ENCODE results near the gene SFMBT2. TPM values are rescaled to one million over a fixed set of nuclear protein-coding genes. Genes with fewer than 3 reads are reported as not detected.
A peak's percentile ranks its signal among the peaks of the same experiment; 100 is the strongest.

Gene SFMBT2
- total and polyA plus RNA-seq, 4 donors: 15.3 to 23.8 (median 17.1) TPM

GRCh38 chr10:7122561-7122960 is 288.3 kb downstream of the SFMBT2 start:
- Histone ChIP-seq H3K27ac (ENCODE audit: low read depth, low read length) (no peak overlapping the region), H3K27me3 (ENCODE audit: control insufficient read depth, insufficient read depth, low read length) (no peaks in the 10 kb centered on the region), H3K4me3 (ENCODE audit: low read depth, low read length) (no peak overlapping the region), H3K36me3 (ENCODE audit: control insufficient read depth, insufficient read depth, low read length) (no peaks in the 10 kb centered on the region), H3K9me3 (ENCODE audit: control insufficient read depth, insufficient read depth, low read length) (no peaks in the 10 kb centered on the region), H3K4me1 (ENCODE audit: control insufficient read depth, insufficient read depth, low read length) (no peaks in the 10 kb centered on the region)
- DNase-seq (ENCODE audit: low read depth in 4 of 6, low spot score in 6 of 6): no peak
- 94% methylated on average over 3 of the region's 3 CpGs for WGBS (ENCODE audit: insufficient coverage)

GRCh38 chr10:7121154-7121797 is 289.6 kb downstream of the SFMBT2 start:
- Histone ChIP-seq H3K4me3 (ENCODE audit: low read depth, low read length) (no peak overlapping the region), H3K9me3 (ENCODE audit: control insufficient read depth, insufficient read depth, low read length) (no peaks in the 10 kb centered on the region), H3K27ac (ENCODE audit: low read depth, low read length) (no peak overlapping the region), H3K36me3 (ENCODE audit: control insufficient read depth, insufficient read depth, low read length) (no peaks in the 10 kb centered on the region), H3K27me3 (ENCODE audit: control insufficient read depth, insufficient read depth, low read length) (no peaks in the 10 kb centered on the region), H3K4me1 (ENCODE audit: control insufficient read depth, insufficient read depth, low read length) (no peaks in the 10 kb centered on the region)
- WGBS (ENCODE audit: insufficient coverage): no CpG with 5 or more reads among the region's 10 CpGs
- DNase-seq (ENCODE audit: low read depth in 4 of 6, low spot score in 6 of 6): peak in 2 of 6 donors; percentile 62 to 72

GRCh38 chr10:7119325-7120015 is 291.4 kb downstream of the SFMBT2 start:
- H3K4me1 ChIP-seq (ENCODE audit: control insufficient read depth, insufficient read depth, low read length): no peaks in the 10 kb centered on the region
- H3K36me3 ChIP-seq (ENCODE audit: control insufficient read depth, insufficient read depth, low read length): no peaks in the 10 kb centered on the region
- H3K27me3 ChIP-seq (ENCODE audit: control insufficient read depth, insufficient read depth, low read length): no peaks in the 10 kb centered on the region
- H3K27ac ChIP-seq (ENCODE audit: low read depth, low read length): no peak overlapping the region
- 77% methylated on average over 11 of the region's 14 CpGs for WGBS (ENCODE audit: insufficient coverage)
- H3K4me3 ChIP-seq (ENCODE audit: low read depth, low read length): no peak overlapping the region
- H3K9me3 ChIP-seq (ENCODE audit: control insufficient read depth, insufficient read depth, low read length): no peaks in the 10 kb centered on the region
- DNase-seq (ENCODE audit: low read depth in 4 of 6, low spot score in 6 of 6): no peak

- peak in 2 of 6 donors; percentile 9 to 42 for DNase-seq (ENCODE audit: low read depth in 4 of 6, low spot score in 6 of 6)
- Histone ChIP-seq H3K9me3 (ENCODE audit: control insufficient read depth, insufficient read depth, low read length) (no peaks in the 10 kb centered on the region), H3K4me1 (ENCODE audit: control insufficient read depth, insufficient read depth, low read length) (no peaks in the 10 kb centered on the region), H3K36me3 (ENCODE audit: control insufficient read depth, insufficient read depth, low read length) (no peaks in the 10 kb centered on the region), H3K4me3 (ENCODE audit: low read depth, low read length) (no peak overlapping the region), H3K27me3 (ENCODE audit: control insufficient read depth, insufficient read depth, low read length) (no peaks in the 10 kb centered on the region), H3K27ac (ENCODE audit: low read depth, low read length) (no peak overlapping the region)
- WGBS (ENCODE audit: insufficient coverage): 62% methylated on average over 8 of the region's 17 CpGs
Measured at GRCh38 chr10:7117806-7118674, 292.8 kb downstream of the SFMBT2 start.

GRCh38 chr10:7117177-7117799 is 293.5 kb downstream of the SFMBT2 start:
- WGBS (ENCODE audit: insufficient coverage): 91% methylated on average over 2 of the region's 5 CpGs
- Histone ChIP-seq H3K27me3 (ENCODE audit: control insufficient read depth, insufficient read depth, low read length) (no peaks in the 10 kb centered on the region), H3K36me3 (ENCODE audit: control insufficient read depth, insufficient read depth, low read length) (no peaks in the 10 kb centered on the region), H3K4me1 (ENCODE audit: control insufficient read depth, insufficient read depth, low read length) (no peaks in the 10 kb centered on the region), H3K4me3 (ENCODE audit: low read depth, low read length) (no peak overlapping the region), H3K9me3 (ENCODE audit: control insufficient read depth, insufficient read depth, low read length) (no peaks in the 10 kb centered on the region), H3K27ac (ENCODE audit: low read depth, low read length) (no peak overlapping the region)
- no peak for DNase-seq (ENCODE audit: low read depth in 4 of 6, low spot score in 6 of 6)

- Histone ChIP-seq H3K27me3 (ENCODE audit: control insufficient read depth, insufficient read depth, low read length) (no peaks in the 10 kb centered on the region), H3K9me3 (ENCODE audit: control insufficient read depth, insufficient read depth, low read length) (peaks cover 3% of the 10 kb centered on the region), H3K27ac (ENCODE audit: low read depth, low read length) (no peak overlapping the region), H3K4me1 (ENCODE audit: control insufficient read depth, insufficient read depth, low read length) (no peaks in the 10 kb centered on the region), H3K36me3 (ENCODE audit: control insufficient read depth, insufficient read depth, low read length) (no peaks in the 10 kb centered on the region), H3K4me3 (ENCODE audit: low read depth, low read length) (no peak overlapping the region)
- WGBS (ENCODE audit: insufficient coverage): 100% methylated on average over 1 of the region's 3 CpGs
- no peak for DNase-seq (ENCODE audit: low read depth in 4 of 6, low spot score in 6 of 6)
Measured at GRCh38 chr10:7111561-7111960, 299.3 kb downstream of the SFMBT2 start.

- no peaks in the 10 kb centered on the region for H3K4me1 ChIP-seq (ENCODE audit: control insufficient read depth, insufficient read depth, low read length)
- H3K36me3 ChIP-seq (ENCODE audit: control insufficient read depth, insufficient read depth, low read length): no peaks in the 10 kb centered on the region
- no peaks in the 10 kb centered on the region for H3K27me3 ChIP-seq (ENCODE audit: control insufficient read depth, insufficient read depth, low read length)
- DNase-seq (ENCODE audit: low read depth in 4 of 6, low spot score in 6 of 6): no peak
- H3K9me3 ChIP-seq (ENCODE audit: control insufficient read depth, insufficient read depth, low read length): peaks cover 3% of the 10 kb centered on the region
- WGBS (ENCODE audit: insufficient coverage): 100% methylated on average over 2 of the region's 3 CpGs
- H3K27ac ChIP-seq (ENCODE audit: low read depth, low read length): no peak overlapping the region
- H3K4me3 ChIP-seq (ENCODE audit: low read depth, low read length): no peak overlapping the region
Measured at GRCh38 chr10:7111089-7111488, 299.7 kb downstream of the SFMBT2 start.
